NT2/D1 (cell line): ENCODE data around the gene PTPRT.

Experiments
- YY1 ChIP-seq: IDR thresholded peaks from 2 replicates; pipeline ENCODE4 v1.6.1; 2011; ENCODE audit not compliant: insufficient read length, insufficient read depth
- ZNF274 ChIP-seq: IDR thresholded peaks from 2 replicates; pipeline ENCODE4 v1.6.1; 2011; ENCODE audit warnings: mild to moderate bottlenecking, low read depth, low read length

DNA sequence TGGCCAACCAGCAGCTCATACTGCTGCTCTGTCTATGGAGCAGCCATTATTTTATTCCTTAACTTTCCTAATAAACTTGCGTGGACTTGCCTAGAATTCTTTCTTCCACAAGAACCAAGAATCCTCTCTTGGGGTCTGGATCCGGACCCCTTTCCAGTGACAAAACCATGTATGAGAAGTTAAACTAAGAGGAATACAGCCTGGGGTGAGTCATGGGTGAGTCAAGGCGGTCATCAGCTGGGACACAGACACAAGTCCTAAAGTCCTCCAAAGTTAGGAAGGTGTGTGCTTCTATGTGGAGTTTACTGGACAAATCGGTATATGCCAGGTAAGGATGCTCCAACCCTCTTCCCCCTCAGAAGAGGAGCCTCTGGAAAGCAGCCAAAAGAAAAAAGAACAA lies 881.5 kb downstream of the PTPRT start:
- TF ChIP-seq ZNF274 (no peak), YY1 (no peak)
